H1 (cell line): Measurements from ENCODE around the gene HSD17B4. TPM values are rescaled to one million over a fixed set of nuclear protein-coding genes. Genes with fewer than 3 reads are reported as not detected.

Experiments used
- CHD1 ChIP-seq: IDR thresholded peaks from 2 replicates; pipeline ENCODE4 v1.6.1; 2012; ENCODE audit warnings: low read depth, low read length, improper control_type of control experiment
- CHD7 ChIP-seq: fragments of 300-600 bp; sonication (generic); IDR thresholded peaks from 2 replicates; pipeline ENCODE4 v1.7.1; 2012; ENCODE audit warnings: low read length, moderate library complexity, mild to moderate bottlenecking, inconsistent platforms; ENCODE audit not compliant: insufficient replicate concordance
- E2F6 ChIP-seq: IDR thresholded peaks from 2 replicates; pipeline ENCODE4 v1.6.1; 2012; ENCODE audit warnings: inconsistent platforms
- EGR1 ChIP-seq: IDR thresholded peaks from 2 replicates; pipeline ENCODE4 v1.6.1; 2011; ENCODE audit warnings: low read depth, low read length, borderline replicate concordance
- FOSL1 ChIP-seq: IDR thresholded peaks from 2 replicates; pipeline ENCODE4 v1.6.1; 2011; ENCODE audit warnings: mild to moderate bottlenecking, low read depth, low read length, moderate library complexity; ENCODE audit not compliant: insufficient read depth
- GABPA ChIP-seq: IDR thresholded peaks from 2 replicates; pipeline ENCODE4 v1.6.1; 2011; ENCODE audit warnings: mild to moderate bottlenecking, low read length, moderate library complexity, borderline replicate concordance; ENCODE audit not compliant: insufficient read depth
- NANOG ChIP-seq: IDR thresholded peaks from 2 replicates; pipeline ENCODE4 v1.6.1; 2011; ENCODE audit warnings: low read length, low read depth, mild to moderate bottlenecking, inconsistent platforms; ENCODE audit not compliant: insufficient read depth, poor library complexity, severe bottlenecking
- POLR2A ChIP-seq, 2 experiments: IDR thresholded peaks; 1 replicate in 1 of 2; 2 replicates in 1 of 2; pipeline ENCODE4 v1.6.1; 2011; ENCODE audit warnings: low read depth in 2 of 2, low read length in 2 of 2, mild to moderate bottlenecking in 2 of 2; ENCODE audit errors: control extremely low read depth in 1 of 2
- SP1 ChIP-seq: IDR thresholded peaks from 2 replicates; pipeline ENCODE4 v1.6.1; 2011; ENCODE audit warnings: low read depth, low read length
- ZNF274 ChIP-seq: IDR thresholded peaks from 2 replicates; pipeline ENCODE4 v1.7.0; 2012; ENCODE audit warnings: low read length, borderline replicate concordance; ENCODE audit errors: extremely low read depth
- polyA plus RNA-seq, 7 experiments: library from polyadenylated mRNA; depleted of rRNA in 3 of 7; stranded (reverse) in 5 of 7; unstranded in 2 of 7; fragments of >200 nt in 5 of 7; fragments of 200-250 nt in 2 of 7; gene quantifications; 1 replicate in 5 of 7; 2 replicates in 1 of 7; 4 replicates in 1 of 7; pipeline versions ENCODE4 v1.2.1 to v1.2.3, GENCODE V29; 2011 to 2013; ENCODE audit warnings: missing spikeins in 2 of 7, mixed read lengths in 2 of 7
- total RNA-seq: library from RNA; stranded (reverse); fragmentation: NEBNext Ultra II Directional; extraction: Animal tissue kit (Norgen Biotek cat#: 25700); gene quantifications from 2 replicates; pipeline ENCODE4 v1.2.1, GENCODE V29; 2021

HSD17B4 gene
- total and polyA plus RNA-seq, 2 of the 8 experiments (the other 6 are each of a cell fraction or from before 2014, with no cell fraction given) = 305 to 369 TPM

GRCh38 chr5:119417891-119418605 lies 34.2 kb upstream of the HSD17B4 start (continued):
- no peak for TF ChIP-seq SP1
- peak; percentile 69 to 77 for TF ChIP-seq POLR2A (IDR thresholded peaks at IDR 0.05; ENCODE audit: control extremely low read depth in 1 of 2, low read depth in 2 of 2, low read length in 2 of 2)
- no peak for TF ChIP-seq E2F6
- no peak for TF ChIP-seq GABPA
- no peak for TF ChIP-seq NANOG
- no peak for TF ChIP-seq ZNF274
- TF ChIP-seq CHD1 = no peak
- TF ChIP-seq CHD7 = no peak
- no peak for TF ChIP-seq EGR1
- no peak for TF ChIP-seq FOSL1
